H1 (cell line): ENCODE results near the gene SMTN.

Experiments used
- CEBPB ChIP-seq: IDR thresholded peaks from 2 replicates; pipeline ENCODE4 v1.6.1; 2012; ENCODE audit warnings: low read depth, low read length
- EGR1 ChIP-seq: IDR thresholded peaks from 2 replicates; pipeline ENCODE4 v1.6.1; 2011; ENCODE audit warnings: low read depth, low read length, borderline replicate concordance
- JUND ChIP-seq: IDR thresholded peaks from 2 replicates; pipeline ENCODE4 v1.6.1; 2011; ENCODE audit warnings: mild to moderate bottlenecking, improper control_type of control experiment, low read length
- POLR2A ChIP-seq, 2 experiments: IDR thresholded peaks; 1 replicate in 1 of 2; 2 replicates in 1 of 2; pipeline ENCODE4 v1.6.1; 2011; ENCODE audit warnings: low read depth in 2 of 2, low read length in 2 of 2, mild to moderate bottlenecking in 2 of 2; ENCODE audit errors: control extremely low read depth in 1 of 2
- POLR2AphosphoS5 ChIP-seq: IDR thresholded peaks from 2 replicates; pipeline ENCODE4 v1.6.1; 2011; ENCODE audit warnings: low read depth, low read length
- RAD21 ChIP-seq, 2 experiments: IDR thresholded peaks in 1 of 2; conservative IDR thresholded peaks in 1 of 2; 2 replicates each; pipeline ENCODE4 v1.6.1; 2011; ENCODE audit warnings: low read depth in 2 of 2, low read length in 2 of 2, improper control_type of control experiment in 1 of 2, inconsistent platforms in 1 of 2, mild to moderate bottlenecking in 1 of 2, moderate library complexity in 1 of 2
- SIX5 ChIP-seq: IDR thresholded peaks from 2 replicates; pipeline ENCODE4 v1.6.1; 2011; ENCODE audit warnings: mild to moderate bottlenecking, low read depth, low read length
- SUZ12 ChIP-seq: fragments of 200-600 bp; sonication (generic); IDR thresholded peaks from 2 replicates; pipeline ENCODE4 v1.6.1; 2012; ENCODE audit warnings: mild to moderate bottlenecking, inconsistent platforms, low read length, moderate library complexity, mixed read lengths
- TBP ChIP-seq: IDR thresholded peaks from 2 replicates; pipeline ENCODE4 v1.6.1; 2011; ENCODE audit warnings: low read depth, low read length, improper control_type of control experiment
- TF ChIP-seq, protein P1 (sequence below), 3 experiments: IDR thresholded peaks; 1 replicate in 2 of 3; 2 replicates in 1 of 3; pipeline versions ENCODE4 v1.5.1 to v1.6.1; 2011; ENCODE audit warnings: low read length in 3 of 3, mild to moderate bottlenecking in 3 of 3, inconsistent platforms in 2 of 3, low read depth in 1 of 3, moderate library complexity in 1 of 3; ENCODE audit not compliant: insufficient read depth in 1 of 3; ENCODE audit errors: control extremely low read depth in 1 of 3
- TF ChIP-seq, protein P2 (sequence below): IDR thresholded peaks from 2 replicates; pipeline ENCODE4 v1.6.1; 2012; ENCODE audit warnings: inconsistent platforms

DNA sequence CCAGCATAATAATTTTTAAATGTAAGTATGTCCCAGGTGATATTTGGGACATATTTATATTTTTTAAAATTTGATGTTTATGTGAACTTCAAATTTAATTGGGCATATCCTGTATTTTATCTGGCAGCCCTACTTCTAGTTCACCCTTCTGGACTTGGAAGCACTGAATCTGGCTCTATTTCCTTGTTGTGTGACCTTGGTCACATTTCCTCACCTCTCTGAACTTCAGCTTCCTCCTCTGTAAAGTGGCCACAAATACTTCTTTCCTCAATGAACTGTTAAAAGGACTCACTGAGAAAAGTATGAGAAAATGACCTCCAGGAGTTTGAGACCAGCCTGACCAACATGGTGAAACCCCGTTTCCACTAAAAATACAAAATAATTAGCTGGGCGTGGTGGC, 70.8 kb downstream of the SMTN start:
- TF ChIP-seq, protein P1, sequence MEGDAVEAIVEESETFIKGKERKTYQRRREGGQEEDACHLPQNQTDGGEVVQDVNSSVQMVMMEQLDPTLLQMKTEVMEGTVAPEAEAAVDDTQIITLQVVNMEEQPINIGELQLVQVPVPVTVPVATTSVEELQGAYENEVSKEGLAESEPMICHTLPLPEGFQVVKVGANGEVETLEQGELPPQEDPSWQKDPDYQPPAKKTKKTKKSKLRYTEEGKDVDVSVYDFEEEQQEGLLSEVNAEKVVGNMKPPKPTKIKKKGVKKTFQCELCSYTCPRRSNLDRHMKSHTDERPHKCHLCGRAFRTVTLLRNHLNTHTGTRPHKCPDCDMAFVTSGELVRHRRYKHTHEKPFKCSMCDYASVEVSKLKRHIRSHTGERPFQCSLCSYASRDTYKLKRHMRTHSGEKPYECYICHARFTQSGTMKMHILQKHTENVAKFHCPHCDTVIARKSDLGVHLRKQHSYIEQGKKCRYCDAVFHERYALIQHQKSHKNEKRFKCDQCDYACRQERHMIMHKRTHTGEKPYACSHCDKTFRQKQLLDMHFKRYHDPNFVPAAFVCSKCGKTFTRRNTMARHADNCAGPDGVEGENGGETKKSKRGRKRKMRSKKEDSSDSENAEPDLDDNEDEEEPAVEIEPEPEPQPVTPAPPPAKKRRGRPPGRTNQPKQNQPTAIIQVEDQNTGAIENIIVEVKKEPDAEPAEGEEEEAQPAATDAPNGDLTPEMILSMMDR (IDR thresholded peaks at IDR 0.05; ENCODE audit: control extremely low read depth in 1 of 3, insufficient read depth in 1 of 3, low read depth in 1 of 3, low read length in 3 of 3), result no peak
- TF ChIP-seq POLR2AphosphoS5 (no peak), POLR2A (IDR thresholded peaks at IDR 0.05; ENCODE audit: control extremely low read depth in 1 of 2, low read depth in 2 of 2, low read length in 2 of 2) (no peak), TBP (no peak), CEBPB (no peak), SIX5 (no peak), SUZ12 (no peak), JUND (no peak), EGR1 (no peak), RAD21 (IDR thresholded peaks at IDR 0.05 in 1 of 2, conservative IDR thresholded peaks at IDR 0.05 in 1 of 2; ENCODE audit: low read depth in 2 of 2, low read length in 2 of 2) (no peak)
- TF ChIP-seq, protein P2, sequence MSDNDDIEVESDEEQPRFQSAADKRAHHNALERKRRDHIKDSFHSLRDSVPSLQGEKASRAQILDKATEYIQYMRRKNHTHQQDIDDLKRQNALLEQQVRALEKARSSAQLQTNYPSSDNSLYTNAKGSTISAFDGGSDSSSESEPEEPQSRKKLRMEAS, result no peak
